WTC11 (cell line): ENCODE data around the gene SYNGR2. TPM values are rescaled to one million over a fixed set of nuclear protein-coding genes. Genes with fewer than 3 reads are reported as not detected.

Experiments
- ATAC-seq: fragments of 200-7000 bp; cut with Tn5 transposase; 2 replicates; pipeline ENCODE4 v1.10.0; 2021; ENCODE audit warnings: mild to moderate bottlenecking, moderate library complexity
- CTCF ChIA-PET: fragments of 300-600 bp; sonication (Branson Sonifier 250); formaldehyde crosslinking; loops from one replicate; lab custom pipeline; 2021; ENCODE audit warnings: antibody characterized with exemption; lab: Charles Lee
- POLR2A ChIA-PET: fragments of 350-600 bp; sonication (Branson Sonifier 250); formaldehyde crosslinking; loops from one replicate; lab custom pipeline; 2021; ENCODE audit warnings: antibody characterized with exemption; lab: Charles Lee
- DNase-seq: peaks from one replicate; pipeline ENCODE4 v3.0.0; 2021; ENCODE audit warnings: low spot score
- H3K27ac Mint-ChIP-seq: 2 replicates; pipeline ENCODE4 v1.8.0; 2021; ENCODE audit warnings: mixed read lengths
- H3K27me3 Mint-ChIP-seq: 2 replicates; pipeline ENCODE4 v1.8.0; 2021; ENCODE audit warnings: low read depth, mild to moderate bottlenecking, moderate library complexity, mixed read lengths
- H3K36me3 Mint-ChIP-seq: 2 replicates; pipeline ENCODE4 v1.8.0; 2021; ENCODE audit warnings: mixed read lengths
- H3K4me1 Mint-ChIP-seq: 2 replicates; pipeline ENCODE4 v1.8.0; 2022; ENCODE audit warnings: mixed read lengths
- H3K4me3 Mint-ChIP-seq: 2 replicates; pipeline ENCODE4 v1.8.0; 2021; ENCODE audit warnings: mild to moderate bottlenecking, moderate library complexity, mixed read lengths
- H3K9me3 Mint-ChIP-seq: 2 replicates; pipeline ENCODE4 v1.8.0; 2021; ENCODE audit warnings: mixed read lengths
- CBFB ChIP-seq: sonication (generic); formaldehyde crosslinking; IDR thresholded peaks from 2 replicates; pipeline ENCODE4 v1.8.1; 2022; ENCODE audit warnings: mild to moderate bottlenecking, low read depth, missing genetic modification reagents
- CREM ChIP-seq: sonication (generic); formaldehyde crosslinking; IDR thresholded peaks from 2 replicates; pipeline ENCODE4 v1.8.1; 2022; ENCODE audit warnings: mild to moderate bottlenecking, missing genetic modification reagents, moderate library complexity
- EMX1 ChIP-seq: fragments of 250-450 bp; sonication (Bioruptor Pico); IDR thresholded peaks from 2 replicates; pipeline ENCODE4 v1.8.0; 2021; ENCODE audit warnings: mild to moderate bottlenecking
- FOXJ3 ChIP-seq: sonication (generic); formaldehyde crosslinking; IDR thresholded peaks from 2 replicates; pipeline ENCODE4 v1.9.0; 2021; ENCODE audit warnings: missing genetic modification reagents, mild to moderate bottlenecking, borderline replicate concordance
- FOXK1 ChIP-seq: sonication (generic); formaldehyde crosslinking; IDR thresholded peaks from 2 replicates; pipeline ENCODE4 v1.8.0; 2022; ENCODE audit warnings: mild to moderate bottlenecking, moderate library complexity, missing genetic modification reagents
- GTF2I ChIP-seq: fragments of 250-450 bp; sonication (Bioruptor Pico); conservative IDR thresholded peaks from 2 replicates; pipeline ENCODE4 v1.4.0; 2021; ENCODE audit warnings: mild to moderate bottlenecking
- HMGXB4 ChIP-seq: sonication (generic); formaldehyde crosslinking; IDR thresholded peaks from 2 replicates; pipeline ENCODE4 v1.8.1; 2023; ENCODE audit warnings: mild to moderate bottlenecking, moderate library complexity, missing genetic modification reagents
- OVOL2 ChIP-seq: fragments of 250-450 bp; sonication (Bioruptor Pico); IDR thresholded peaks from 2 replicates; pipeline ENCODE4 v1.9.0; 2021; ENCODE audit warnings: mild to moderate bottlenecking, borderline replicate concordance
- PRRX2 ChIP-seq: fragments of 250-450 bp; sonication (Bioruptor Pico); IDR thresholded peaks from 2 replicates; pipeline ENCODE4 v1.8.0; 2021; ENCODE audit warnings: mild to moderate bottlenecking
- TCF7 ChIP-seq: sonication (generic); formaldehyde crosslinking; IDR thresholded peaks from 2 replicates; pipeline ENCODE4 v1.8.0; 2022; ENCODE audit warnings: mild to moderate bottlenecking, low read depth, missing genetic modification reagents, moderate library complexity
- TP53 ChIP-seq: sonication (generic); formaldehyde crosslinking; IDR thresholded peaks from 2 replicates; pipeline ENCODE4 v1.8.1; 2023; ENCODE audit warnings: mild to moderate bottlenecking, missing genetic modification reagents
- USF2 ChIP-seq: sonication (generic); formaldehyde crosslinking; IDR thresholded peaks from 2 replicates; pipeline ENCODE4 v1.8.1; 2023; ENCODE audit warnings: mild to moderate bottlenecking, missing genetic modification reagents, moderate library complexity
- ZBTB21 ChIP-seq: sonication (generic); formaldehyde crosslinking; IDR thresholded peaks from 2 replicates; pipeline ENCODE4 v1.8.1; 2023; ENCODE audit warnings: mild to moderate bottlenecking, missing genetic modification reagents, borderline replicate concordance
- ZMAT4 ChIP-seq: fragments of 250-450 bp; sonication (Bioruptor Pico); IDR thresholded peaks from 2 replicates; pipeline ENCODE4 v1.9.0; 2021; ENCODE audit warnings: mild to moderate bottlenecking
- ZNF263 ChIP-seq: sonication (generic); formaldehyde crosslinking; IDR thresholded peaks from 2 replicates; pipeline ENCODE4 v1.8.1; 2022; ENCODE audit warnings: low read depth, mild to moderate bottlenecking, moderate library complexity, missing genetic modification reagents
- ZNF423 ChIP-seq: fragments of 250-450 bp; sonication (Bioruptor Pico); IDR thresholded peaks from 2 replicates; pipeline ENCODE4 v2.1.2; 2022; ENCODE audit warnings: mild to moderate bottlenecking, moderate library complexity
- total RNA-seq: library from RNA; stranded (reverse); gene quantifications from 3 replicates; pipeline ENCODE4 v1.2.3, GENCODE V29; 2021
- TF ChIP-seq, protein P1 (sequence below): sonication (generic); formaldehyde crosslinking; IDR thresholded peaks from 2 replicates; pipeline ENCODE4 v1.8.0; 2022; ENCODE audit warnings: mild to moderate bottlenecking, missing genetic modification reagents
- TF ChIP-seq, protein P2 (sequence below): fragments of 250-450 bp; sonication (Bioruptor Pico); conservative IDR thresholded peaks from 2 replicates; pipeline ENCODE4 v1.9.0; 2021; ENCODE audit warnings: mild to moderate bottlenecking
- TF ChIP-seq, protein P3 (sequence below): sonication (generic); formaldehyde crosslinking; IDR thresholded peaks from 2 replicates; pipeline ENCODE4 v1.8.1; 2022; ENCODE audit warnings: low read depth, mild to moderate bottlenecking, moderate library complexity, missing genetic modification reagents, borderline replicate concordance
- TF ChIP-seq, protein P4 (sequence below): fragments of 250-450 bp; sonication (Bioruptor Pico); IDR thresholded peaks from 2 replicates; pipeline ENCODE4 v1.9.0; 2021; ENCODE audit warnings: mild to moderate bottlenecking, borderline replicate concordance

SYNGR2 gene
- total RNA-seq, 1 experiment from 2014 or later, result 47.7 TPM

DNA sequence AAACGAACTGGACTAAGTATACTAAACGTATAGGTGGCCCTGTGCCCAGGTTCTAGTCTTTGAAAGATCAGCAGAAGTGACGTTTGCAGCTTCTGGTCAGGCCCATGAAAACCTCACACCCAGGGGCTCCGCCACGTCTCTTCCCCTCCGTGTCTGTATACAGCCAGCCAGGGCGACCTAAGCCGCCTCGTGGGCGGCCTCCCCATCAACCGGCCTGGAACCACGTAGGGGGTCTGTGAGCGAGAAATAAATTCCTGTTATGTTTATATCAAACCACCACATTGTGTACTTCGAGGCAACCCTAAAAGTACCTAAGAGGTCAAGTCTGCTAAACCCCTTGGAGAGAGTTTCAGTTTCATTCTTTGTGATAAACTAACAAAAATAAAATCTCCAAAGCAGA, 11.7 kb downstream of the SYNGR2 start (continued):
- TF ChIP-seq ZMAT4 (CRISPR knock-in tag), result no peak
- no peak for TF ChIP-seq GTF2I (CRISPR knock-in tag)

DNA sequence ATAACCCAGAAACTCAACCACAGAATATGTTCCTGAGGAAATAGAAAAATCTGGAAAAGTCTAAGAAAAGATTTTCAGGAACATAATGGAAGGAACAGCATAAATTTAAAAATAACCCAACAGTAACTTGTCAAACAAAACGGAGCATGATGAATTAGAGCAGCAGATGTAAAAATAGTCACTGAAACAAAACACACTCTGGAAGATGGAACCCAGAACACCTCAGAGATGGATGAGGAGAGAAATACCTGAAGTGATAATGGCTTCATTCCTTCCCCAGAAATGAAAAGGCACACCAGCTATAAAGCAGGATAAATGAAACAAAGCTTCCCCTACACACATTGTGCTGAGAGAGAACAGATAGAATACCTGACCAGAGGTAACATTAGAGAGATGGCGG, 12.1 kb downstream of the SYNGR2 start:
- Mint-ChIP-seq H3K36me3 (peaks cover 71% of the 10 kb centered on the region), H3K9me3 (no peaks in the 10 kb centered on the region), H3K27ac (peak overlapping the region; percentile 13), H3K4me3 (no peak overlapping the region), H3K4me1 (peaks cover 26% of the 10 kb centered on the region), H3K27me3 (no peaks in the 10 kb centered on the region)
- no peak for ATAC-seq
- TF ChIP-seq, protein P1, sequence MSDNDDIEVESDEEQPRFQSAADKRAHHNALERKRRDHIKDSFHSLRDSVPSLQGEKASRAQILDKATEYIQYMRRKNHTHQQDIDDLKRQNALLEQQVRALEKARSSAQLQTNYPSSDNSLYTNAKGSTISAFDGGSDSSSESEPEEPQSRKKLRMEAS, result no peak
- TF ChIP-seq ZBTB21 (no peak), FOXK1 (CRISPR knock-in tag) (no peak), CBFB (no peak), CREM (no peak), USF2 (no peak)
- TF ChIP-seq, protein P2, sequence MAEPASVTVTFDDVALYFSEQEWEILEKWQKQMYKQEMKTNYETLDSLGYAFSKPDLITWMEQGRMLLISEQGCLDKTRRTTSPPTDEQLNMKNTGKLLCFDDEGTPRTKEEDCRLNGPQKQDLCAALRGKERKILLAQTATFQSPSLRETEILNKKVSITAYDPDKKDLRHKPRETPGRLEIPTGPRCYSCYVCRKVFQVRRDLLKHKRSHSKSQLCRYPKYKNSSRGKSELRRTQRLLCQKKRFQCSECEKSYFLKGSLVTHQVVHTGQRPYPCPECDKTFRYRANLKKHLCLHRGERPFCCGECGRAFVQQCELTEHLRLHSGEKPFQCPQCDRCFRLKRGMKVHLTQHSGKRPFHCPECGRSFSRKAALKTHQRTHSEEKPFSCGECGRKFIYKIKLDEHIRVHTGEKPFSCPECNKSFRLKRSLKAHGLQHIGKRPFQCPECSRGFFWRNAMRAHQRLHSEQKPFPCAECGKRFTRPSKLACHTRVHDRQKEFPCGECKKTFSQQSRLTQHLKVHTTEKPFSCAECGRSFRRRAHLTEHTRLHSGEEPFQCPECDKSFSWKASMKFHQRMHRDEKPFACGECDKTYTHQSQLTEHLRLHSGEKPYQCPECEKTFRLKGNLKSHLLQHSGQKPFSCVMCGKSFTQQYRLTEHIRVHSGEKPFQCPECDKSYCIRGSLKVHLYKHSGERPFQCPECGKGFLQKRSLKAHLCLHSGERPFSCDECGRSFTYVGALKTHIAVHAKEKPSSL, result no peak
- POLR2A ChIA-PET, result no interaction called here
- CTCF ChIA-PET, result interaction anchor here (1.2 kb wide), 1 partner anchor 26 kb away, joined by 5 read pairs; no protein-coding TSS in a partner anchor
- no peak for DNase-seq

DNA sequence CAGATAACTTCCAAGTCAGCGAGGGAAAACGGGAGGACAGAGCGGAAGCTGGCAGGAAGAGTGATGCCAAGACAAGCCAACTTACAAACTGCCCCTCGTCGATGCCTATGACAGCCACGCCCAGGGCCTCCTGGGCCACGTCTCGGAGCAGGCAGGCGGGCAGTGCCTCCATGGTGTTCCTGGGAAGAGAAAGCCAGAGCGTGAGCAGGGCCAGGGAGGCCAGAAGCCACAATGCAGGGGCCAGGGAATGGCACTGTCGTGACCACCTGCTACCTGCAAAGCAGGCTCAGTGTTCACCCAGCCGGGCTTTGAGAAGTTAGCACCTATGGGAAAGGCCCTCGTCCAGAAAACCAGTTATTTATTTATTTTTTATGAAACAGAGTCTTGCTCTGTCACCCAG, 14.1 kb downstream of the SYNGR2 start:
- Mint-ChIP-seq H3K9me3 (no peaks in the 10 kb centered on the region), H3K36me3 (peaks cover 71% of the 10 kb centered on the region), H3K27me3 (no peaks in the 10 kb centered on the region)
- TF ChIP-seq ZNF263 (CRISPR knock-in tag) (no peak), ZMAT4 (CRISPR knock-in tag) (no peak), OVOL2 (CRISPR knock-in tag) (no peak), TCF7 (CRISPR knock-in tag) (no peak), ZNF423 (CRISPR knock-in tag) (no peak), FOXJ3 (no peak)
- TF ChIP-seq, all 79 proteins: peak for 0
- no peak overlapping the region for H3K27ac Mint-ChIP-seq
- ChIA-PET CTCF (interaction anchor here (1.1 to 1.7 kb wide), 2 partner anchors 24 to 69 kb away, joined by 3 to 4 read pairs; no protein-coding TSS in a partner anchor), POLR2A (interaction anchor here (0.7 kb wide), 1 partner anchor 11 kb away, joined by 7 read pairs; no protein-coding TSS in a partner anchor)
- H3K4me3 Mint-ChIP-seq, result no peak overlapping the region
- peaks cover 18% of the 10 kb centered on the region for H3K4me1 Mint-ChIP-seq
- no peak for DNase-seq
- no peak for ATAC-seq

DNA sequence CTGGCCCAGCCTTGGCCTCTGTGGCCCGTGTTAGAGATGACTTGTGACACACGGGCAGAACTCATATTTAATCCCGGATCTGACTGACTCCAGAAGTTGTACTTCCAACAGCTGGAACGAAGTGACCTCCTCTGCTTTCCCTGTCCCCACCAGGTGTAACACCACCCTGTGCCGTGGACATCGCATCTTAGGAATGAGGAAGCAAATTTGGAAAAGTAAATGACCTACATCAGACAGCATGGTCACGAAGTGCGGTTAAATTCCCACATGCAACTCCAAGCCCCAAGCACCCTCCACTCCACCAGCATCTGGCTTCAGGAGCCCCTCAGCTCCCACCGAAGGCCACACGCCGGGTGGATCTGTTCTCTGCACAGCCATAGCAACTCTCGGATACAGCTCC, 15.5 kb downstream of the SYNGR2 start:
- Mint-ChIP-seq H3K9me3 (no peaks in the 10 kb centered on the region), H3K36me3 (peaks cover 59% of the 10 kb centered on the region), H3K27ac (no peak overlapping the region), H3K4me1 (peaks cover 24% of the 10 kb centered on the region), H3K4me3 (peak overlapping the region; percentile 37; the same call in 1 of the 2 replicates), H3K27me3 (no peaks in the 10 kb centered on the region)
- ChIA-PET POLR2A (no interaction called here), CTCF (interaction anchor here (0.7 to 4.9 kb wide), 5 partner anchors 8 to 99 kb away, joined by 3 to 85 read pairs (median 4); no protein-coding TSS in a partner anchor)
- no peak for DNase-seq
- ATAC-seq, result no peak
- TF ChIP-seq EMX1 (CRISPR knock-in tag), result no peak
- TF ChIP-seq PRRX2, result no peak
- TF ChIP-seq, protein P3, sequence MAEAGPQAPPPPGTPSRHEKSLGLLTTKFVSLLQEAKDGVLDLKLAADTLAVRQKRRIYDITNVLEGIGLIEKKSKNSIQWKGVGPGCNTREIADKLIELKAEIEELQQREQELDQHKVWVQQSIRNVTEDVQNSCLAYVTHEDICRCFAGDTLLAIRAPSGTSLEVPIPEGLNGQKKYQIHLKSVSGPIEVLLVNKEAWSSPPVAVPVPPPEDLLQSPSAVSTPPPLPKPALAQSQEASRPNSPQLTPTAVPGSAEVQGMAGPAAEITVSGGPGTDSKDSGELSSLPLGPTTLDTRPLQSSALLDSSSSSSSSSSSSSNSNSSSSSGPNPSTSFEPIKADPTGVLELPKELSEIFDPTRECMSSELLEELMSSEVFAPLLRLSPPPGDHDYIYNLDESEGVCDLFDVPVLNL (CRISPR knock-in tag), result no peak
- TF ChIP-seq TP53 (CRISPR knock-in tag), result no peak
- TF ChIP-seq, protein P4, sequence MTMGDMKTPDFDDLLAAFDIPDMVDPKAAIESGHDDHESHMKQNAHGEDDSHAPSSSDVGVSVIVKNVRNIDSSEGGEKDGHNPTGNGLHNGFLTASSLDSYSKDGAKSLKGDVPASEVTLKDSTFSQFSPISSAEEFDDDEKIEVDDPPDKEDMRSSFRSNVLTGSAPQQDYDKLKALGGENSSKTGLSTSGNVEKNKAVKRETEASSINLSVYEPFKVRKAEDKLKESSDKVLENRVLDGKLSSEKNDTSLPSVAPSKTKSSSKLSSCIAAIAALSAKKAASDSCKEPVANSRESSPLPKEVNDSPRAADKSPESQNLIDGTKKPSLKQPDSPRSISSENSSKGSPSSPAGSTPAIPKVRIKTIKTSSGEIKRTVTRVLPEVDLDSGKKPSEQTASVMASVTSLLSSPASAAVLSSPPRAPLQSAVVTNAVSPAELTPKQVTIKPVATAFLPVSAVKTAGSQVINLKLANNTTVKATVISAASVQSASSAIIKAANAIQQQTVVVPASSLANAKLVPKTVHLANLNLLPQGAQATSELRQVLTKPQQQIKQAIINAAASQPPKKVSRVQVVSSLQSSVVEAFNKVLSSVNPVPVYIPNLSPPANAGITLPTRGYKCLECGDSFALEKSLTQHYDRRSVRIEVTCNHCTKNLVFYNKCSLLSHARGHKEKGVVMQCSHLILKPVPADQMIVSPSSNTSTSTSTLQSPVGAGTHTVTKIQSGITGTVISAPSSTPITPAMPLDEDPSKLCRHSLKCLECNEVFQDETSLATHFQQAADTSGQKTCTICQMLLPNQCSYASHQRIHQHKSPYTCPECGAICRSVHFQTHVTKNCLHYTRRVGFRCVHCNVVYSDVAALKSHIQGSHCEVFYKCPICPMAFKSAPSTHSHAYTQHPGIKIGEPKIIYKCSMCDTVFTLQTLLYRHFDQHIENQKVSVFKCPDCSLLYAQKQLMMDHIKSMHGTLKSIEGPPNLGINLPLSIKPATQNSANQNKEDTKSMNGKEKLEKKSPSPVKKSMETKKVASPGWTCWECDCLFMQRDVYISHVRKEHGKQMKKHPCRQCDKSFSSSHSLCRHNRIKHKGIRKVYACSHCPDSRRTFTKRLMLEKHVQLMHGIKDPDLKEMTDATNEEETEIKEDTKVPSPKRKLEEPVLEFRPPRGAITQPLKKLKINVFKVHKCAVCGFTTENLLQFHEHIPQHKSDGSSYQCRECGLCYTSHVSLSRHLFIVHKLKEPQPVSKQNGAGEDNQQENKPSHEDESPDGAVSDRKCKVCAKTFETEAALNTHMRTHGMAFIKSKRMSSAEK, result no peak
- TF ChIP-seq HMGXB4, result no peak
